WTC11 (cell line): ENCODE data around the gene SLIT3. TPM values are rescaled to one million over a fixed set of nuclear protein-coding genes. Genes with fewer than 3 reads are reported as not detected.

Experiments
- ATAC-seq: fragments of 200-7000 bp; cut with Tn5 transposase; 2 replicates; pipeline ENCODE4 v1.10.0; 2021; ENCODE audit warnings: mild to moderate bottlenecking, moderate library complexity
- CTCF ChIA-PET: fragments of 300-600 bp; sonication (Branson Sonifier 250); formaldehyde crosslinking; loops from one replicate; lab custom pipeline; 2021; ENCODE audit warnings: antibody characterized with exemption; lab: Charles Lee
- POLR2A ChIA-PET: fragments of 350-600 bp; sonication (Branson Sonifier 250); formaldehyde crosslinking; loops from one replicate; lab custom pipeline; 2021; ENCODE audit warnings: antibody characterized with exemption; lab: Charles Lee
- DNase-seq: peaks from one replicate; pipeline ENCODE4 v3.0.0; 2021; ENCODE audit warnings: low spot score
- H3K27ac Mint-ChIP-seq: 2 replicates; pipeline ENCODE4 v1.8.0; 2021; ENCODE audit warnings: mixed read lengths
- H3K27me3 Mint-ChIP-seq: 2 replicates; pipeline ENCODE4 v1.8.0; 2021; ENCODE audit warnings: low read depth, mild to moderate bottlenecking, moderate library complexity, mixed read lengths
- H3K36me3 Mint-ChIP-seq: 2 replicates; pipeline ENCODE4 v1.8.0; 2021; ENCODE audit warnings: mixed read lengths
- H3K4me1 Mint-ChIP-seq: 2 replicates; pipeline ENCODE4 v1.8.0; 2022; ENCODE audit warnings: mixed read lengths
- H3K4me3 Mint-ChIP-seq: 2 replicates; pipeline ENCODE4 v1.8.0; 2021; ENCODE audit warnings: mild to moderate bottlenecking, moderate library complexity, mixed read lengths
- H3K9me3 Mint-ChIP-seq: 2 replicates; pipeline ENCODE4 v1.8.0; 2021; ENCODE audit warnings: mixed read lengths
- ARID4B ChIP-seq: sonication (generic); formaldehyde crosslinking; IDR thresholded peaks from 2 replicates; pipeline ENCODE4 v1.8.0; 2023; ENCODE audit warnings: missing genetic modification reagents, mild to moderate bottlenecking, borderline replicate concordance
- ATF1 ChIP-seq: sonication (generic); formaldehyde crosslinking; IDR thresholded peaks from 2 replicates; pipeline ENCODE4 v1.8.1; 2023; ENCODE audit warnings: mild to moderate bottlenecking, moderate library complexity, missing genetic modification reagents
- ATF2 ChIP-seq: sonication (generic); formaldehyde crosslinking; IDR thresholded peaks from 2 replicates; pipeline ENCODE4 v1.8.1; 2022; ENCODE audit warnings: low read depth, missing genetic modification reagents, borderline replicate concordance
- CREB1 ChIP-seq: sonication (generic); formaldehyde crosslinking; IDR thresholded peaks from 2 replicates; pipeline ENCODE4 v1.8.0; 2023; ENCODE audit warnings: mild to moderate bottlenecking, missing genetic modification reagents
- E2F5 ChIP-seq: sonication (generic); formaldehyde crosslinking; IDR thresholded peaks from 2 replicates; pipeline ENCODE4 v1.8.1; 2022; ENCODE audit warnings: mild to moderate bottlenecking, moderate library complexity, missing genetic modification reagents
- EMX1 ChIP-seq: fragments of 250-450 bp; sonication (Bioruptor Pico); IDR thresholded peaks from 2 replicates; pipeline ENCODE4 v1.8.0; 2021; ENCODE audit warnings: mild to moderate bottlenecking
- KAT7 ChIP-seq: sonication (generic); formaldehyde crosslinking; IDR thresholded peaks from 2 replicates; pipeline ENCODE4 v1.8.1; 2023; ENCODE audit warnings: missing genetic modification reagents, mild to moderate bottlenecking, borderline replicate concordance
- MAX ChIP-seq: sonication (generic); formaldehyde crosslinking; IDR thresholded peaks from 2 replicates; pipeline ENCODE4 v1.8.0; 2022; ENCODE audit warnings: mild to moderate bottlenecking, missing genetic modification reagents
- MXD4 ChIP-seq: fragments of 250-450 bp; sonication (Bioruptor Pico); IDR thresholded peaks from 2 replicates; pipeline ENCODE4 v1.8.0; 2021; ENCODE audit warnings: mild to moderate bottlenecking, moderate library complexity, borderline replicate concordance
- NFATC4 ChIP-seq: fragments of 250-450 bp; sonication (Bioruptor Pico); IDR thresholded peaks from 2 replicates; pipeline ENCODE4 v1.9.0; 2021; ENCODE audit warnings: mild to moderate bottlenecking
- SP1 ChIP-seq: sonication (generic); formaldehyde crosslinking; conservative IDR thresholded peaks from 2 replicates; pipeline ENCODE4 v1.8.1; 2022; ENCODE audit warnings: missing genetic modification reagents
- TP53 ChIP-seq: sonication (generic); formaldehyde crosslinking; IDR thresholded peaks from 2 replicates; pipeline ENCODE4 v1.8.1; 2023; ENCODE audit warnings: mild to moderate bottlenecking, missing genetic modification reagents
- ZBTB21 ChIP-seq: sonication (generic); formaldehyde crosslinking; IDR thresholded peaks from 2 replicates; pipeline ENCODE4 v1.8.1; 2023; ENCODE audit warnings: mild to moderate bottlenecking, missing genetic modification reagents, borderline replicate concordance
- ZNF219 ChIP-seq: sonication (generic); formaldehyde crosslinking; IDR thresholded peaks from 2 replicates; pipeline ENCODE4 v1.8.0; 2023; ENCODE audit warnings: missing genetic modification reagents, mild to moderate bottlenecking, borderline replicate concordance
- ZNF263 ChIP-seq: sonication (generic); formaldehyde crosslinking; IDR thresholded peaks from 2 replicates; pipeline ENCODE4 v1.8.1; 2022; ENCODE audit warnings: low read depth, mild to moderate bottlenecking, moderate library complexity, missing genetic modification reagents
- ZNF416 ChIP-seq: fragments of 250-450 bp; sonication (Bioruptor Pico); IDR thresholded peaks from 2 replicates; pipeline ENCODE4 v1.9.0; 2021; ENCODE audit warnings: mild to moderate bottlenecking, inconsistent platforms
- ZNF425 ChIP-seq: fragments of 250-450 bp; sonication (Bioruptor Pico); conservative IDR thresholded peaks from 2 replicates; pipeline ENCODE4 v1.9.0; 2021; ENCODE audit warnings: mild to moderate bottlenecking
- total RNA-seq: library from RNA; stranded (reverse); gene quantifications from 3 replicates; pipeline ENCODE4 v1.2.3, GENCODE V29; 2021
- TF ChIP-seq, protein P1 (sequence below): sonication (generic); formaldehyde crosslinking; IDR thresholded peaks from 2 replicates; pipeline ENCODE4 v1.8.0; 2023; ENCODE audit warnings: mild to moderate bottlenecking, missing genetic modification reagents
- TF ChIP-seq, protein P2 (sequence below): fragments of 250-450 bp; sonication (Bioruptor Pico); IDR thresholded peaks from 2 replicates; pipeline ENCODE4 v1.9.0; 2021; ENCODE audit warnings: mild to moderate bottlenecking

SLIT3 gene
- total RNA-seq, 1 experiment from 2014 or later, result 1.9 TPM

GRCh38 chr5:168860503-168860902, 440.4 kb downstream of the SLIT3 start (continued):
- no peak for TF ChIP-seq ARID4B
- TF ChIP-seq ZNF219 (CRISPR knock-in tag), result no peak
- no peak for TF ChIP-seq CREB1 (CRISPR knock-in tag)
- TF ChIP-seq ZNF416, result no peak
- TF ChIP-seq, all 79 proteins: peak for 0

DNA sequence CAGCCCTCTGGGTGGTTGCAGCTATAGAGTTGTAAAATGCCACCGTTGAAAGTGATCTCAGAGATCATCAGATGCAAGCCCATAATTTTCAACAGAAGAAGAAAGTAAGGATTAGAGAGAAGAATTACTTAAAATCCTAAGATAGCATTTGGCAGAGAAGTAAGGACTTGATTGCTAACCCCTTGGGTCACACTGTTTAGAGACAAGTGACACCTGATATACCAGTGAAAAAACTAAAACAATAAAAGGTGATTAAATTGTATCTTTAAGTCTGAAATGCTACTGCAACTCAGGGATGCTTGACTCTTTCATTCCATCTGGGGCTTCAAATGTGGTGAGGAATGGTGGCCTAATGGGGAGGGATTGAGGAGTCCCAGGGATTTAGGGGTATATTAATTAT, 440.9 kb downstream of the SLIT3 start:
- POLR2A ChIA-PET, result no interaction called here
- H3K36me3 Mint-ChIP-seq, result no peaks in the 10 kb centered on the region
- no peak overlapping the region for H3K27ac Mint-ChIP-seq
- H3K4me1 Mint-ChIP-seq, result no peaks in the 10 kb centered on the region
- no peak overlapping the region for H3K4me3 Mint-ChIP-seq
- no peak for TF ChIP-seq ZNF263
- TF ChIP-seq, all 79 proteins: peak for 0
- Mint-ChIP-seq H3K9me3 (no peaks in the 10 kb centered on the region), H3K27me3 (no peaks in the 10 kb centered on the region)
- ATAC-seq (no peak), DNase-seq (no peak)
- CTCF ChIA-PET, result interaction anchor here (1.5 kb wide), 1 partner anchor 22 kb away, joined by 3 read pairs; no protein-coding TSS in a partner anchor

GRCh38 chr5:168859471-168859870, 441.5 kb downstream of the SLIT3 start:
- no peaks in the 10 kb centered on the region for H3K36me3 Mint-ChIP-seq
- H3K27me3 Mint-ChIP-seq, result no peaks in the 10 kb centered on the region
- ATAC-seq (no peak), DNase-seq (no peak)
- ChIA-PET CTCF (interaction anchor here (1.5 kb wide), 1 partner anchor 23 kb away, joined by 3 read pairs; no protein-coding TSS in a partner anchor), POLR2A (no interaction called here)
- no peak overlapping the region for H3K27ac Mint-ChIP-seq
- no peak overlapping the region for H3K4me3 Mint-ChIP-seq
- no peaks in the 10 kb centered on the region for H3K9me3 Mint-ChIP-seq
- no peaks in the 10 kb centered on the region for H3K4me1 Mint-ChIP-seq
- TF ChIP-seq, protein P1, sequence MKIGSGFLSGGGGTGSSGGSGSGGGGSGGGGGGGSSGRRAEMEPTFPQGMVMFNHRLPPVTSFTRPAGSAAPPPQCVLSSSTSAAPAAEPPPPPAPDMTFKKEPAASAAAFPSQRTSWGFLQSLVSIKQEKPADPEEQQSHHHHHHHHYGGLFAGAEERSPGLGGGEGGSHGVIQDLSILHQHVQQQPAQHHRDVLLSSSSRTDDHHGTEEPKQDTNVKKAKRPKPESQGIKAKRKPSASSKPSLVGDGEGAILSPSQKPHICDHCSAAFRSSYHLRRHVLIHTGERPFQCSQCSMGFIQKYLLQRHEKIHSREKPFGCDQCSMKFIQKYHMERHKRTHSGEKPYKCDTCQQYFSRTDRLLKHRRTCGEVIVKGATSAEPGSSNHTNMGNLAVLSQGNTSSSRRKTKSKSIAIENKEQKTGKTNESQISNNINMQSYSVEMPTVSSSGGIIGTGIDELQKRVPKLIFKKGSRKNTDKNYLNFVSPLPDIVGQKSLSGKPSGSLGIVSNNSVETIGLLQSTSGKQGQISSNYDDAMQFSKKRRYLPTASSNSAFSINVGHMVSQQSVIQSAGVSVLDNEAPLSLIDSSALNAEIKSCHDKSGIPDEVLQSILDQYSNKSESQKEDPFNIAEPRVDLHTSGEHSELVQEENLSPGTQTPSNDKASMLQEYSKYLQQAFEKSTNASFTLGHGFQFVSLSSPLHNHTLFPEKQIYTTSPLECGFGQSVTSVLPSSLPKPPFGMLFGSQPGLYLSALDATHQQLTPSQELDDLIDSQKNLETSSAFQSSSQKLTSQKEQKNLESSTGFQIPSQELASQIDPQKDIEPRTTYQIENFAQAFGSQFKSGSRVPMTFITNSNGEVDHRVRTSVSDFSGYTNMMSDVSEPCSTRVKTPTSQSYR (CRISPR knock-in tag), result no peak
- TF ChIP-seq ZNF425 (CRISPR knock-in tag), result no peak
- no peak for TF ChIP-seq E2F5 (CRISPR knock-in tag)
- TF ChIP-seq ZBTB21 (CRISPR knock-in tag), result no peak
- no peak for TF ChIP-seq ATF2 (CRISPR knock-in tag)
- no peak for TF ChIP-seq KAT7
- TF ChIP-seq, protein P2, sequence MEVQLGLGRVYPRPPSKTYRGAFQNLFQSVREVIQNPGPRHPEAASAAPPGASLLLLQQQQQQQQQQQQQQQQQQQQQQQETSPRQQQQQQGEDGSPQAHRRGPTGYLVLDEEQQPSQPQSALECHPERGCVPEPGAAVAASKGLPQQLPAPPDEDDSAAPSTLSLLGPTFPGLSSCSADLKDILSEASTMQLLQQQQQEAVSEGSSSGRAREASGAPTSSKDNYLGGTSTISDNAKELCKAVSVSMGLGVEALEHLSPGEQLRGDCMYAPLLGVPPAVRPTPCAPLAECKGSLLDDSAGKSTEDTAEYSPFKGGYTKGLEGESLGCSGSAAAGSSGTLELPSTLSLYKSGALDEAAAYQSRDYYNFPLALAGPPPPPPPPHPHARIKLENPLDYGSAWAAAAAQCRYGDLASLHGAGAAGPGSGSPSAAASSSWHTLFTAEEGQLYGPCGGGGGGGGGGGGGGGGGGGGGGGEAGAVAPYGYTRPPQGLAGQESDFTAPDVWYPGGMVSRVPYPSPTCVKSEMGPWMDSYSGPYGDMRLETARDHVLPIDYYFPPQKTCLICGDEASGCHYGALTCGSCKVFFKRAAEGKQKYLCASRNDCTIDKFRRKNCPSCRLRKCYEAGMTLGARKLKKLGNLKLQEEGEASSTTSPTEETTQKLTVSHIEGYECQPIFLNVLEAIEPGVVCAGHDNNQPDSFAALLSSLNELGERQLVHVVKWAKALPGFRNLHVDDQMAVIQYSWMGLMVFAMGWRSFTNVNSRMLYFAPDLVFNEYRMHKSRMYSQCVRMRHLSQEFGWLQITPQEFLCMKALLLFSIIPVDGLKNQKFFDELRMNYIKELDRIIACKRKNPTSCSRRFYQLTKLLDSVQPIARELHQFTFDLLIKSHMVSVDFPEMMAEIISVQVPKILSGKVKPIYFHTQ, result no peak
- TF ChIP-seq EMX1 (CRISPR knock-in tag), result no peak
- TF ChIP-seq NFATC4 (CRISPR knock-in tag), result no peak
- TF ChIP-seq MAX (CRISPR knock-in tag), result no peak
- no peak for TF ChIP-seq SP1 (CRISPR knock-in tag)
- no peak for TF ChIP-seq ATF1 (CRISPR knock-in tag)
- TF ChIP-seq MXD4 (CRISPR knock-in tag), result no peak
- no peak for TF ChIP-seq TP53 (CRISPR knock-in tag)
